Measurements from ENCODE around the gene ISX.

The ISX gene

DNA sequence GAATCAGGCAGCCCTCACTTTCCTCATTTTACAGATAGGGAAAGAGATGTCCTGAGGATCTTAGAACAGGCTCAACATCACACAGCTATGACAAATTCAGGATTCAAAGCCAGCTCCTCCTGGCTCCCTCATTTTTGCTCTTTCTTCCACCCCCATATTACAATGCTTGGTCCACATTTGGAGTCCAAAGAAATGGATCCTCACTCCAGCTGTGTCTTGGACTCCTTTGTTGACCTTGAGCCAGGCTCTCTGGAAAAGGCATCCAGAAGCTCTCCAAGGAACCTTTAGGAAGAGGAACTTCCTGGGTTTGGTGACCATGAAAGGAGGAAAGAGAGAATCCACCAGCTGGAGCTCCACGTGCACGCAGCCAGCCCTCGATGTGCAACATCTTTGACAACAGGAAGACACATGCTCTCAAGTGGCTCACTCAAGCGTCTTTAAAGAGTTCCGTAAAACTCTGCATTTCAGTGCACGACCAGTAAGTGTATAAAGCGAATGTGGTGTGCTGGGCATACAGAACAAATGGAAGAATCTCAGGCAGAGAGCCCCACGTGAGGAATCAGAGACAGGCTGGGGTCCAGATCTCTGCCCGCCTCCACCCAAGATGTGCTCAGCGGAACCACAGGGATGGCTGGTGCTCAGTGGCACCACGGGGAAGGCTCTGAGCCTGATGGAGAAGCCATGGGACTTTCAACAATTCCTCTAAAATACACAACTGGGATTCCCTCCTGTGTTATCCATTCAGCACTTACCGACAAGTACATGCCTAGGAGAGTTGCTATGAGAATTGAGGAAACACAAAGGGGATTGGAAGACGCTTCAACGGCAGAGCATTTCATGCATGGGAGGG is 48.4 kb downstream of the ISX start:
- DNase-seq = no peak

DNA sequence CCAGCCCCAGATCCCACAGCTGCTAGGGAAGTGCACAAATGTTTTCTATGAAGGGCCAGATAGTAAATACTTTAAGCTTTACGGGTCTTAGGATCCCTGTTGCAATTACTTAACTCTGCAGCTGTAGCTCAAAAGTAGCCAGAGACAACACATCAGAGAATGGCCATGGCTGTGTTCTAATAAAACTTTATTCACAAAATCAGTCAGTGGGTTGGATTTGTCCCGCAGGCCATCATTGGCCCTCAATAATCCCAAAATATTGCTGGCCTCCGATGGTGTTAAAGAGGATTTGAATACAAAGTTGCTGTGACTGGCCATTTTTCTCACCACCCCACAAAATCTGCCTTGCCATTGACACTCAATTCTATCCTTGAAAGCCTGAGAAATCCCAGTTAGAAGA is 49.6 kb downstream of the ISX start:
- no peak for DNase-seq

- DNase-seq = no peak
Observed at GRCh38 chr22:35116269-35116668, 50.3 kb downstream of the ISX start.

- DNase-seq = no peak
Observed at GRCh38 chr22:35116817-35117216, 50.9 kb downstream of the ISX start.

GRCh38 chr22:35119494-35119893 is 53.5 kb downstream of the ISX start:
- DNase-seq = no peak

- no peak for DNase-seq
Observed at GRCh38 chr22:35124691-35125219, 58.8 kb downstream of the ISX start.

DNA sequence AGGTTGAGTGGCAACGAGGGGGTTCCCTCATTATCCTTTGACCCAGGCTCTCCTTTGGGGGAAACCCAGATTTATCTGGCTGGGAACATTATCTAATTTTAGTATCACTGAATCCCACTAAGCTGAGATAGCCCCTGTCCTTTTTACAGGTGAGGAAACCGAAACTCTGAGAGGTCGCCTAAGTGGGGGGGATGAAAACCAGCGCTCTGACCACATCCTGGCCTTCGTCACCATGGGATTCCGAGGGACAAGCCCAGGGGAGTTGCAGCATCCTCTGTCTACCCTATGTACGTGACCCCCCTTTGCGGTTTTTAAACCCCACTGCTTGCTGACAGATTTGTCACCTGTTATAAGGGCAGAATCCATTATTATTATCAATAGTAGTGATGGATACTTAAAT is 61.0 kb downstream of the ISX start:
- DNase-seq = no peak

- no peak for DNase-seq
Observed at GRCh38 chr22:35128637-35129036, 62.7 kb downstream of the ISX start.

- no peak for DNase-seq
Observed at GRCh38 chr22:35131525-35132000, 65.6 kb downstream of the ISX start.

GRCh38 chr22:35132568-35132967 is 66.6 kb downstream of the ISX start:
- no peak for DNase-seq

- DNase-seq = no peak
Observed at GRCh38 chr22:35133702-35134380, 67.9 kb downstream of the ISX start.

DNA sequence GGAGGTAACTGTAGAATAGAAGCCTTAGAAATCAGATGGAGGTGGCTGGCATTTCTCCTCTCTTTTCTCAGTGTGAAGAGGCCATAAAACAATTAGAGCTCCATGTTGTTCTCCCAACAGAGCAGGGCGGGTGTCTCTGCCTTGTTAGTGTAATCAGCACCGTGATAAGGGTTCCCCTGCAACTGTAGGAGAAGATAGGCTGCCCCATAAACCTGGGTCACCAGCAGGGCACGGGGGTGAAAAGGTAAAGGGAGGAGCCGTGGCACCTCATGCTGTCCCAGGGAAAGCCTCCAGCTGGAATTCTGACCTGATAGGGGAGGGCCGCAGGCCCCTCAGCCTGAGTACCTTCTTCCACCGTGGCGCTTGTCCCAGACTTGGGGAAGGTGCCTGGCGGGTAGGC is 68.7 kb downstream of the ISX start:
- no peak for DNase-seq

GRCh38 chr22:35135165-35135564 is 69.2 kb downstream of the ISX start:
- DNase-seq = no peak
